PC-9 (cell line): Measurements from ENCODE around the gene APBA1. TPM values are rescaled to one million over a fixed set of nuclear protein-coding genes. Genes with fewer than 3 reads are reported as not detected.

Source experiments
- BruUV-seq: library from RNA; stranded (reverse); fragments of 400-500 nt; replicated peaks from 2 replicates; lab custom pipeline; 2021; lab: Mats Ljungman, UMichigan
- CTCF ChIA-PET: fragments of 300-600 bp; sonication (Branson Sonifier 250); formaldehyde crosslinking; loops from one replicate; lab custom pipeline; 2022; ENCODE audit warnings: antibody characterized with exemption; lab: Charles Lee
- POLR2A ChIA-PET: fragments of 300-600 bp; sonication (Branson Sonifier 250); formaldehyde crosslinking; loops from one replicate; lab custom pipeline; 2022; ENCODE audit warnings: antibody characterized with exemption; ENCODE audit not compliant: unreplicated experiment; lab: Charles Lee
- DNase-seq, 2 experiments: peaks; one replicate each; pipeline versions ENCODE4 v3.0.0 to v3.0.0-alpha.2; 2015 to 2022; ENCODE audit warnings: mixed read lengths in 1 of 2
- H2AFZ ChIP-seq: fragments of 200-600 bp; sonication (generic); 2 replicates; pipeline ENCODE4 v1.8.1; 2017; ENCODE audit warnings: antibody characterized with exemption
- H3F3A ChIP-seq: fragments of 200-600 bp; sonication (generic); 2 replicates; pipeline ENCODE4 v1.8.1; 2017; ENCODE audit warnings: antibody characterized with exemption, mild to moderate bottlenecking, low read depth; ENCODE audit not compliant: insufficient read depth
- H3K27ac ChIP-seq: fragments of 200-600 bp; sonication (generic); 2 replicates; pipeline ENCODE4 v1.6.1; 2016; ENCODE audit warnings: mixed run types
- H3K27me3 ChIP-seq: fragments of 200-600 bp; sonication (generic); 2 replicates; pipeline ENCODE4 v1.6.1; 2016; ENCODE audit warnings: low read depth, mixed run types; ENCODE audit not compliant: insufficient read depth
- H3K36me3 ChIP-seq: fragments of 200-600 bp; sonication (generic); 2 replicates; pipeline ENCODE4 v1.6.1; 2016; ENCODE audit warnings: low read depth, mixed run types
- H3K4me1 ChIP-seq: fragments of 200-600 bp; sonication (generic); replicated peaks from 2 replicates; pipeline ENCODE4 v1.6.1; 2016; ENCODE audit warnings: mixed run types; ENCODE audit not compliant: insufficient read depth
- H3K4me2 ChIP-seq: fragments of 200-600 bp; sonication (generic); 2 replicates; pipeline ENCODE4 v1.6.1; 2017; ENCODE audit warnings: mixed run types
- H3K4me3 ChIP-seq: fragments of 200-600 bp; sonication (generic); 2 replicates; pipeline ENCODE4 v1.6.1; 2016; ENCODE audit warnings: mixed run types
- H3K79me2 ChIP-seq: fragments of 200-600 bp; sonication (generic); 2 replicates; pipeline ENCODE4 v1.6.1; 2017; ENCODE audit warnings: low read depth, mixed run types
- H3K9me2 ChIP-seq: fragments of 200-600 bp; sonication (generic); 2 replicates; pipeline ENCODE4 v1.8.1; 2017; ENCODE audit warnings: mild to moderate bottlenecking; ENCODE audit not compliant: insufficient read depth
- H3K9me3 ChIP-seq: fragments of 200-600 bp; sonication (generic); 2 replicates; pipeline ENCODE4 v1.8.1; 2016; ENCODE audit warnings: low read depth; ENCODE audit not compliant: insufficient read depth
- H4K20me1 ChIP-seq: fragments of 200-600 bp; sonication (generic); 2 replicates; pipeline ENCODE4 v1.8.1; 2017; ENCODE audit not compliant: insufficient read depth
- CTCF ChIP-seq: fragments of 200-600 bp; sonication (generic); conservative IDR thresholded peaks from 2 replicates; pipeline ENCODE4 v1.6.1; 2017; ENCODE audit warnings: mixed run types, antibody characterized with exemption, mild to moderate bottlenecking, moderate library complexity
- EZH2 ChIP-seq: fragments of 200-600 bp; sonication (generic); IDR thresholded peaks from 2 replicates; pipeline ENCODE4 v1.8.0; 2017; ENCODE audit warnings: antibody characterized with exemption, low read depth
- intact Hi-C: fragments of 100-400 bp; cut with micrococcal nuclease; formaldehyde crosslinking; loops from one replicate; pipeline ENCODE4 v1.10.0; 2022; ENCODE audit not compliant: unreplicated experiment
- total RNA-seq: library from RNA; stranded (reverse); gene quantifications from 2 replicates; pipeline ENCODE4 v1.2.3, GENCODE V29; 2021

APBA1 gene
- total RNA-seq, 1 experiment from 2014 or later: 0.44 TPM

- Histone ChIP-seq H3K9me3 (no peaks in the 10 kb centered on the region), H4K20me1 (no peaks in the 10 kb centered on the region), H3K4me3 (no peak overlapping the region), H2AFZ (no peak overlapping the region), H3K4me1 (no peaks in the 10 kb centered on the region), H3F3A (no peaks in the 10 kb centered on the region), H3K36me3 (no peaks in the 10 kb centered on the region), H3K27me3 (no peaks in the 10 kb centered on the region), H3K79me2 (no peaks in the 10 kb centered on the region), H3K27ac (no peak overlapping the region), H3K9me2 (no peaks in the 10 kb centered on the region), H3K4me2 (no peak overlapping the region)
- BruUV-seq: no TSS peak
- ChIA-PET POLR2A (no interaction called here), CTCF (no interaction called here)
- no peak for DNase-seq
- intact Hi-C loops: no loop called here
- TF ChIP-seq EZH2 (no peak), CTCF (no peak)
Measured at GRCh38 chr9:69465473-69465872, 206.7 kb downstream of the APBA1 start.

GRCh38 chr9:69463497-69464068 lies 208.6 kb downstream of the APBA1 start:
- no TSS peak for BruUV-seq
- ChIA-PET CTCF (no interaction called here), POLR2A (no interaction called here)
- H3K4me3 ChIP-seq: no peak overlapping the region
- no peak for DNase-seq
- no peak overlapping the region for H3K27ac ChIP-seq
- no peaks in the 10 kb centered on the region for H4K20me1 ChIP-seq
- no peaks in the 10 kb centered on the region for H3K4me1 ChIP-seq
- no peak overlapping the region for H3K4me2 ChIP-seq
- intact Hi-C loops: no loop called here
- TF ChIP-seq EZH2: no peak
- no peaks in the 10 kb centered on the region for H3K9me2 ChIP-seq
- H3K79me2 ChIP-seq: no peaks in the 10 kb centered on the region
- H3K27me3 ChIP-seq: no peaks in the 10 kb centered on the region
- H3K9me3 ChIP-seq: no peaks in the 10 kb centered on the region
- H3K36me3 ChIP-seq: no peaks in the 10 kb centered on the region
- no peaks in the 10 kb centered on the region for H3F3A ChIP-seq
- no peak overlapping the region for H2AFZ ChIP-seq

DNA sequence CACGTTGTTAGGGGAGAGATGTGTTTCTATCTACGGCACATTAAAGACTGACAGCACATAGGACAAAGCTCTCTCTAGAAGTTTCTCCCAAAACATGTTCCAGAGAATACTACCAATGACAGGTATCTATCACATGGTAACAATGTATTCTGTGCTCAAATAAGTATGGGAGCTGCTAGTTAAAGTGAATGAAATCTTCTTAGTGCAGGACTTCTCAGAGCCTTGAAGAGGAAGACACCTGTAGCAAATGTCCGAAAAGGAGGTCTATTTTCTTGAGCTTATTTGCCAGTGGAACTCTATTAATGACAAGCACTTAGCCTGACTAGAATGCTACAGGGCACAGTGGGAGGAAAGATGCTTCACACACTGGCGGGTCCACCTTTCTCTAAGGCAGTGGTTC lies 209.8 kb downstream of the APBA1 start:
- Histone ChIP-seq H2AFZ (no peak overlapping the region), H3K27me3 (no peaks in the 10 kb centered on the region), H3K9me2 (no peaks in the 10 kb centered on the region), H3K79me2 (no peaks in the 10 kb centered on the region), H3K9me3 (no peaks in the 10 kb centered on the region), H3K4me3 (no peak overlapping the region), H3K4me1 (no peaks in the 10 kb centered on the region), H3K27ac (no peak overlapping the region), H3K36me3 (no peaks in the 10 kb centered on the region), H3F3A (no peaks in the 10 kb centered on the region), H3K4me2 (no peak overlapping the region), H4K20me1 (no peaks in the 10 kb centered on the region)
- CTCF ChIA-PET: no interaction called here
- TF ChIP-seq CTCF: no peak
- TF ChIP-seq EZH2: no peak
- intact Hi-C loops: no loop called here
- POLR2A ChIA-PET: no interaction called here
- DNase-seq: no peak
- BruUV-seq: no TSS peak
